IPS DF 6.9 (cell line): ENCODE data around the gene OVCA2.

Experiments used
- DNase-seq: peaks from one replicate; pipeline ENCODE4 v3.0.0-alpha.2; 2013; ENCODE audit warnings: low read depth, low spot score
- H3K27ac ChIP-seq: one replicate; pipeline ENCODE4 v1.5.1; 2013; ENCODE audit warnings: low read length, control low read depth
- H3K27me3 ChIP-seq: 2 replicates; pipeline ENCODE4 v1.6.1; 2013; ENCODE audit warnings: mild to moderate bottlenecking, low read length; ENCODE audit not compliant: control insufficient read depth, insufficient read depth
- H3K36me3 ChIP-seq: 2 replicates; pipeline ENCODE4 v1.6.1; 2013; ENCODE audit warnings: low read length; ENCODE audit not compliant: control insufficient read depth, insufficient read depth
- H3K4me1 ChIP-seq: 2 replicates; pipeline ENCODE4 v1.6.1; 2013; ENCODE audit warnings: low read length; ENCODE audit not compliant: control insufficient read depth, insufficient read depth
- H3K4me3 ChIP-seq: 2 replicates; pipeline ENCODE4 v1.5.1; 2013; ENCODE audit warnings: mild to moderate bottlenecking, low read length
- H3K9me3 ChIP-seq: 2 replicates; pipeline ENCODE4 v1.6.1; 2013; ENCODE audit warnings: low read length, inconsistent platforms; ENCODE audit not compliant: control insufficient read depth, insufficient read depth
- WGBS: extraction: QIAGEN DNeasy Blood & Tissue Kit; methylation state at CpG from one replicate; pipeline ENCODE4 v1.1.7; 2013; ENCODE audit warnings: mixed read lengths, missing lambda C conversion rate; ENCODE audit not compliant: insufficient read length, insufficient coverage; 5-methylcytosine and 5-hydroxymethylcytosine counted together

The OVCA2 gene

DNA sequence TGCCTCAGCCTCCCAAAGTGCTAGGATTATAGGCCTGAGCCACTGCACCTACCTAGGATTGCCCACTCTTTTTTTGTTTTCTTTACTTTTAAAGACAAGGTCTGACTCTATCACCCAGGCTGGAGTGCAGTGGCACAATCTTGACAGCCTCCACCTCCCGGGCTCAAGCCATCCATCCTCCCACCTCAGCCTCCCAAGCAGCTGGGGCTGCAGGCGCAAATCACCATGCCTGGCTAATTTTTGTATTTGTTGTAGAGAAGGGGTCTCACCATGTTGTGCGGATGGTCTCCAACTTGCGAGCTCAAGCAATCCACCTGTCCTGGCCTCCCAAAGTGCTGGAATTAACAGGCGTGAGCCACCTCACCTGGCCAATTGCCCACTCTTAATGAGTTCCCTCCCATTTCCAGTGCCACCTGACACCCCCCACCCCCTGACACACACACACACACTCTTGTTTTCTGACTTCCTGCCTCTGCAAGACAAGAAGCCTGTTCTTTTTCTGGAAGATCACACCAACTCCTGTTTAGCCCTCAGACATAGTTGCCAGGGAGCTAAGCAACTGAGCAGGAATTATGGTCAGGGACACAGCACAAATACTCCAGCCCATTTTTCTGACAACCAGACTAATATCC lies 2.6 kb downstream of the OVCA2 start:
- H3K9me3 ChIP-seq: no peaks in the 10 kb centered on the region
- H3K27me3 ChIP-seq: peaks cover 12% of the 10 kb centered on the region
- DNase-seq: no peak
- H3K4me1 ChIP-seq: no peaks in the 10 kb centered on the region
- H3K36me3 ChIP-seq: 0 out of 2 replicates have a peak, but pooled peaks cover 3% of the 10 kb centered on the region
- H3K4me3 ChIP-seq: no peak overlapping the region
- no CpG with 5 or more reads among the region's 5 CpGs for WGBS
- H3K27ac ChIP-seq: no peak overlapping the region

DNA sequence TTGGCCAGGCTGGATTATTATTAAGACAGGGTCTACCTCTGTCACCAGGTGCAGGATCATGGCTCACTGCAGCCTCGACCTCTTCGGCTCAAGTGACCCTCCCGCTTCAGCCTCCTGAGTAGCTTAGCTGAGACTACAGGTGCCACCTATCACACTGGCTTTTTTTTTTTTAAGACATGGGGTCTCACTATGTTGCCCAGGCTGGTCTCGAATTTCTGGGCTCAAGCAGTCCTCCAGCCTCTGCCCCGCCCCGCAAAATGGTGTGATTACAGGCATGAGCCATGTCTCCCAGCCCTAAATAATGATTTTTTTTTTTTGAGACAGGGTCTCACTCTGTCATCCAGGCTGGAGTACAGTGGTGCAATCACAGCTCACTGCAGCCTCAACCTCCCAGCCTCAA lies 5.8 kb downstream of the OVCA2 start:
- Histone ChIP-seq H3K9me3 (no peaks in the 10 kb centered on the region), H3K36me3 (0 out of 2 replicates have a peak, but pooled peaks cover 3% of the 10 kb centered on the region), H3K4me3 (no peak overlapping the region), H3K27ac (no peak overlapping the region), H3K4me1 (peaks cover 3% of the 10 kb centered on the region), H3K27me3 (peaks cover 29% of the 10 kb centered on the region)
- no CpG with 5 or more reads among the region's 6 CpGs for WGBS
- no peak for DNase-seq

DNA sequence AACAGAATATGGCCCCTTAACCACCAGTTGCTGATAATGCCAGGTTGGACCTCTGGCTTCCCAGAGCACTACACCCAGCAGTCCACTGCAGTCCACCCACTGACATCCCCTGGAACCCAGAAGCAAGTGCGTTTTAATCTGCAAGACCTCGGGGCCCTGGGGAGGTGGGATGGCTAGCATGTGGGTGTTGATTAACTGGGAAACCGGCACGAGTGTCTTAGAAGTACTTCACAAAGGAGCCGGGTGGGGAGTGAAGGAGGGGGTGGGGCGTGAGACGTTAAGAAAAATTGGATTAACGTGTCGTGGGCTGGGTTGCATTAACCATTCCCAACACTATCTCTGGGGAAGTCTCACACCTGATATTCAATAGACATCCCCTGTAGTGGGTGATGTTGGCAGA lies 7.0 kb downstream of the OVCA2 start:
- DNase-seq: no peak
- H3K4me1 ChIP-seq: peaks cover 3% of the 10 kb centered on the region
- no CpG with 5 or more reads among the region's 9 CpGs for whole genome bisulfite sequencing
- H3K27ac ChIP-seq: no peak overlapping the region
- H3K9me3 ChIP-seq: no peaks in the 10 kb centered on the region
- no peaks in the 10 kb centered on the region; the same call in 1 of the 2 replicates for H3K36me3 ChIP-seq
- H3K27me3 ChIP-seq: peaks cover 35% of the 10 kb centered on the region
- H3K4me3 ChIP-seq: no peak overlapping the region

DNA sequence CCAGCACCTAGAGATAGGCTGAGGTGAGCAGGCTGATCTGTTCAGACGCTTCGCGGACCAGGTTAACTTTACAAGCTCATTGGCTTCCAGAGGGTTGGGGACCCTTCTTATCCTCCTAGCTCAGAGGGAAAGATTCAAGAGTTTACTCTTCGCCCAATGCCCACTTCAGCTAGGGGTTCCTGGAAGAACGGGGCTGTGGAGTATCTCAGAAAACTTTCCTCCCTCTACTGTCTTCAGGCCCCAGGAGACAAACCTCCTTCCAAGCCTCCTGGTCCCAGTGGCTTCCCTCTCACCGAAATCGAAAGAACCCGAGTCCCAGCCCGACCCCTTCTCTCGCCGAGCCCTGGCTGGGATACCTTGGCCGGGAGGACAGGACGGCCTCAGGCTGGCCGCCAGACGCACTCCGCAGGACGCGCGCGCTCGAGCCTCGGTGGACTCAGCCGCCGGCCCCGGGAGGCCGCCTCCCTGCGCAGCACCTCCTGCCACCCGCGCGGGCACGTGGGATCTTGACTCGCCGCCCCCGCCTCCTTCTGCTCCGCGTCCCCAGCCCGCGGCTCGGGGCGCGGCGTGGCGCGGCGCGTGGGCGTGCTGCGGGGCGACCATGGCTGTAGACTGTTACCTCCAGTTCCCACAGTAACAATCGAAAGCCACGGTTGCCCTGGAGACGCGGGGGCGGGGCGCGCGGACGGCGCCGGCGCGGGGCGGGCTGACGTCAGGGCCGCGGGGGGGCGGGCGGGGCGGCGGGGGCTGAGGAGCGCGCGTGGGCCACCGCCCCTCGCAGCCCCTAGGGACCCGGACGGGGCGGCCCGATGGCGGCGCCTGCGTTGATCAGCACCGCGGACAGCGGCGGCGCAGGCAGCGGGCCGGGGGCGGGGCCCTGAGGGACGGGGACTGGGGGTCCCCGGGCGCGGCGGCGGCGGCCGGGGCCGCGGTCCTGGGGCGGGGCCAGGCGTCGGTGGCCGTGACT lies 7.8 kb downstream of the OVCA2 start:
- no peaks in the 10 kb centered on the region for H3K9me3 ChIP-seq
- H3K36me3 ChIP-seq: no peaks in the 10 kb centered on the region; the same call in 1 of the 2 replicates
- peaks cover 43% of the 10 kb centered on the region for H3K27me3 ChIP-seq
- DNase-seq: no peak
- H3K4me1 ChIP-seq: peaks cover 4% of the 10 kb centered on the region
- WGBS: no CpG with 5 or more reads among the region's 104 CpGs
- H3K4me3 ChIP-seq: peak overlapping the region; percentile 47
- no peak overlapping the region for H3K27ac ChIP-seq

DNA sequence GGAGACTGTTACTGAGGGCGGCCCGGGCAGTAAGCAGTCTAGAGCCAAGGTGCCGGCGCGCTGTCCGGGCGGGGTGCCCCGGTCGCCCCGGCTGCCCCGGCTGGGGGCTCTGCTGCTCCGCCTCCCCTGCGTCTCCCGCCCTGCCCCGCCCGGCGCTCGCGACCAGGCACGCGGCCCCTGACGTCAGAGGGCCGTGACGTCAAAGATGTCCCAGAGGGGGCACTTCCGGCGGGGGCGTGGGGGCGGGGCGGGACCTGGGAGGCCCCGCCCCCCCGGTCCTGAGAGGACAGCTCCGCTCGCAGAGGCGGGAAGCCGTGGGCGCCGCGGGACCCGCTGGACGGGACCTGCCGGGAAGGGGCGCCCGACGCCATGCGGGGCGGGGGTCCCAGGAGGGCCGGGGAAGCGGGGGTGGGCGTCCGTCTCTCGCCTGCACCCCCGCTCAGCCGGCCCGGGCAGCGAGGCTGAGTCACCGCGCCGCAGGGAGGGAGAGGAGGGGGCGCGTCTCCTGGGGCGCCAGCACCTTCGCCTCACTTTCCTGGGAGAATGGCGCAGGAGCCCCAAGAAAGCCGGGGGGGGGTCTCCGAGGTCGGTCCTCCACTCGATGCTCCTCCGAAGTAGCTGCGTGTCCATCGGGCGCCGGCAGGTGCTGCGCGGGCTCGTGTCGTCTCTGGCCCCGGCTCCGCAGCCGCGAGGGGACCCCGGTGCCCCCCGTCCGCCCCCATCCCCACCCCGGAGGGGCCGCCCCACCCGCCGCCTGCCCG lies 8.7 kb downstream of the OVCA2 start:
- Histone ChIP-seq H3K9me3 (no peaks in the 10 kb centered on the region), H3K27ac (no peak overlapping the region), H3K36me3 (no peaks in the 10 kb centered on the region; the same call in 1 of the 2 replicates), H3K27me3 (peaks cover 48% of the 10 kb centered on the region), H3K4me1 (peaks cover 4% of the 10 kb centered on the region), H3K4me3 (peak overlapping the region; percentile 44)
- WGBS: no CpG with 5 or more reads among the region's 88 CpGs
- no peak for DNase-seq

DNA sequence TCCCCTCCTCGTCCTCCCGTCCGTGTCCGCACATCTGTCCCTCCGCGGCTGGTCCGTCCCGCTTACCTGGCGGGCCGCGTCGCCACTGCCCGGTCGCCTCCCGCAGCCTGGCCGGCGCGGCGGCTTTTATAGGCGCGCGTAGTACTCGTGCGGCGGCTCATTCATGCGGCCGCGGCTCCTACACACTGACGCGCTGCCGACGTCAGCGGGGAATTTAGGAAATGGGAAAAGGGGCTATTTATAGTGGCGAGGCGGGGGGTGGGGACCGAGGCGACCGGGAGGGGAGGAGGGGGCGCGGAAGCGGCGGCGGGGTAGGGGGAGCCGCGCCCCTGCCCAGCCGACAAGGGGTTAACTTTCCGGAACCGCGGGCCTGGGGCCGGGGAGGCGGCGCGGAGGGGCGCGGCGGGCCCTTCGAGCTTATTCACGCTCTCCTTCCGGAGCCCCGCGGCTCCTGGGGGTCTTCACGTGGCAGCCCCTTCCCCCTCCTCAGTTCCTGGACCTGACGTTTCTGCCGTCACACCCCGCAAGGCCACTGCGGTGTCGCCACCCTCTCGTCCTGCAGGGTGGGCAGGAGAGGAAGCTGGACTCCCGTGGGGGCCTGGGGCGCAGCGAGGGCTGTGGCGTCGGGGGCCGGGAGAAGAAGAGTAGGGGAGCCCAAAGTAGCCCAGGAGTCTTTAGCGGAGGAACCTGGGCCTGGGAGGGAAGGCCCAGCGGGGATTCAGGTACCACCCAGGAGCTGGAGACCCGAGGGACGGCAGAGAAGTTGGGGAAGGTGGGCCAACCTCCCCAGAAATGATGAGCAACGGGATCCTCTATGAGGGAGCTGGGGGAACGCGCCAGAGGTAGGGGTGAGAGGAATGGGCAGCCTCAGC lies 9.5 kb downstream of the OVCA2 start:
- no peak for DNase-seq
- Histone ChIP-seq H3K4me3 (peak overlapping the region; percentile 15; the same call in 1 of the 2 replicates), H3K36me3 (no peaks in the 10 kb centered on the region; the same call in 1 of the 2 replicates), H3K27me3 (peaks cover 53% of the 10 kb centered on the region), H3K27ac (no peak overlapping the region), H3K4me1 (peaks cover 4% of the 10 kb centered on the region), H3K9me3 (no peaks in the 10 kb centered on the region)
- whole genome bisulfite sequencing: no CpG with 5 or more reads among the region's 81 CpGs

DNA sequence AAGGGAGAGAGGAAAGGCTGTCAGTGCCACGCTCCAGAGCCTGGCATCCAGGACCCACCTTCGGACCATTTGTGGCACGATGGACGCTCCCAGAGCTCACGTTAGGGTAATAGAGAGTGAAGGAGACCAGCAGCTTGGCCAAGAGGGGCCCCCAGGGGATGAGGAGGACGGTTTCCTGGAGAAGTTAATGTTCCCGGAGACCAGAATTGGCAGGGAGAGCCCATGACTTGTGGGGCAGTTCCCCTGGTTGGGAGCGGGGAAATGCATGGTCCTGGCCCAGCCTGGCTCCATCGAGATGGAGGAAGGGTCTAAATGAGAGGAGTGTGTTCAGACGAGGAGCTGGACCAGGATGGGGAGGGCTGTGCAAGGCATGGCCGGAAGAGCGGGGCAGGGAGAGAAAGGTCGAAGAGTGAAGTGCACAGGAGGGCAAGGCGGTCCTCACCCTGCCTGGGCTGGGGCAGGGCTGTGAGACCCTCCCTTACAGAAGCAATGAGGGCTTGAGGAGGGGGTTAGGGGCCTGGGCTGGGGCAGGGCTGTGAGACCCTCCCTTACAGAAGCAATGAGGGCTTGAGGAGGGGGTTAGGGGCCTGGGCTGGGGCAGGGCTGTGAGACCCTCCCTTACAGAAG lies 10.2 kb downstream of the OVCA2 start:
- no peak overlapping the region for H3K4me3 ChIP-seq
- H3K27me3 ChIP-seq: peaks cover 60% of the 10 kb centered on the region
- DNase-seq: no peak
- H3K9me3 ChIP-seq: no peaks in the 10 kb centered on the region
- no peak overlapping the region for H3K27ac ChIP-seq
- no peaks in the 10 kb centered on the region; the same call in 1 of the 2 replicates for H3K36me3 ChIP-seq
- H3K4me1 ChIP-seq: peaks cover 8% of the 10 kb centered on the region
- no CpG with 5 or more reads among the region's 14 CpGs for WGBS

DNA sequence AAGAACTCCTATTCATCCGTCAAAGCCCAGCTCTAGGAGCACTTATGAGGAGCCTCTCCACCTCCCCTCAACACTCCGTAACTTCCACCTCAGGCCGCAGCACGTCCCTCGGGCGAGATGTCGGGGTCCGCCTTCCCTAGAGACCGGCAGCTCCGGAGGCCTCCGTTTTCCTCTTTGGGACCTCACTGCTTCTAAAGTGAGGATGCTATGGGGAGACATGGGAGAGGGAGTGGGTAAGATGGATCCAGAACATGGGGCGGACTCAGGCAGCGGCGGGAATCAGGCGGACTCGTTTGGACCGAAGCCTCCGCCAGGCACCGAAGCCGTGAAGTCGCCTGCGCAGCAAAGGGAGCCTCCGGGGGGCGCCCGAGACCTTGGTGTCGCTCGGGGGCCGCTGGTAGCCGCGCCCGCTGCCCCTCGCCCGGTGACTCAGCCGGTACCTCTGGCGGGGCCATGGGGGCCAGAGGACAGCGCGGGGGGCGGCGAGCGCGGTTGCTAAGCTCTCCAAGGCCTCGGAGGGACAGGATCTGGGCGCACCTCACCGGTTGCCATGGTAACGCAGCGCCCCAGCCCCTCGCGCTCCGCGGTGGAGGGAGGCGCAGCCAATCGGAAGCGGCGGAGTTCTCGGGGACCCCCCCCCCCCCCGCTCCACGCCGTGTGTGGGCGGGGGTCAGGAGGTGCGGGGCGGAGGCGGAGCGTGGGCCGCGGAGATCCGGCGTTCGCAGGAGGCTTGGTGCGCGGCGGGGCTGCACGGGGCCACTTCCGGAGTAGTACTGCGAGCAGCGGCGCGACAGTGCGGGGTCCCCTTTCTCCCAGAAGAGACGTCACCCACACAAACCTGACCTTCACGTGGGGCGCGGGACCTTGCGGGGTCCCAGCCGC lies 11.8 kb downstream of the OVCA2 start:
- H3K4me3 ChIP-seq: peak overlapping the region; percentile 36; the same call in 1 of the 2 replicates
- H3K4me1 ChIP-seq: peaks cover 14% of the 10 kb centered on the region
- H3K27me3 ChIP-seq: peaks cover 69% of the 10 kb centered on the region

DNA sequence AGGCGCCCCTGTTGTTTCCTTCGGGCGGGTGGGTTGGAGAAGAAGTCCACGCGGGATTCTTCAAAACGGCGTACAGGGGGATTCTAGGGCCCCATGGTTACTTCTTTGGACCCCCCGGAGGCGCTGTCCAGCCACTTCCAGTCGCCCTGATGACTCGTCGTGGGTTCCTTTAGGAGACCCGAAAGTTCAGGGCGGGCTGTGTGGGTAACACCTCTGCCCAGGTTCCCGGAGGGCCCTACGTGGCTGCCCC lies 12.4 kb downstream of the OVCA2 start:
- H3K4me1 ChIP-seq: peaks cover 14% of the 10 kb centered on the region
- H3K9me3 ChIP-seq: no peaks in the 10 kb centered on the region
- no peak for DNase-seq
- H3K27ac ChIP-seq: no peak overlapping the region
- WGBS: no CpG with 5 or more reads among the region's 16 CpGs
- peaks cover 64% of the 10 kb centered on the region for H3K27me3 ChIP-seq
- H3K36me3 ChIP-seq: no peaks in the 10 kb centered on the region; the same call in 1 of the 2 replicates
- peak overlapping the region; percentile 36; the same call in 1 of the 2 replicates for H3K4me3 ChIP-seq

More for the DNA sequence above, 11.8 kb downstream of the OVCA2 start:
- H3K9me3 ChIP-seq: no peaks in the 10 kb centered on the region
- no peak for DNase-seq
- no peak overlapping the region for H3K27ac ChIP-seq
- no peaks in the 10 kb centered on the region; the same call in 1 of the 2 replicates for H3K36me3 ChIP-seq
- WGBS: no CpG with 5 or more reads among the region's 84 CpGs
